ENCODE data around the gene PRKAA1. TPM values are rescaled to one million over a fixed set of nuclear protein-coding genes. Genes with fewer than 3 reads are reported as not detected.

The PRKAA1 gene
- total RNA-seq, 1 experiment from 2014 or later: 84.5 TPM

- ATAC-seq (no peak), DNase-seq (no peak)
- BruUV-seq (replicated peaks): no TSS peak
- Histone ChIP-seq H3K9me3 (ENCODE audit: low read length) (no peaks in the 10 kb centered on the region), H3K4me1 (ENCODE audit: insufficient read depth, low read length) (peaks cover 15% of the 10 kb centered on the region), H3K9ac (ENCODE audit: low read length) (no peak overlapping the region), H3F3A (ENCODE audit: low read length, unreplicated experiment) (peaks cover 11% of the 10 kb centered on the region), H3K4me2 (ENCODE audit: low read length) (no peak overlapping the region), H3K36me3 (ENCODE audit: low read depth, low read length) (peaks cover 58% of the 10 kb centered on the region), H3K27ac (ENCODE audit: low read length) (no peak overlapping the region), H3K27me3 (ENCODE audit: low read length) (no peaks in the 10 kb centered on the region), H4K20me1 (ENCODE audit: low read length) (no peaks in the 10 kb centered on the region), H2AFZ (ENCODE audit: low read length) (no peak overlapping the region), H3K4me3 (ENCODE audit: low read length) (no peak overlapping the region), H3K79me2 (ENCODE audit: low read length) (no peaks in the 10 kb centered on the region; the same call in 1 of the 2 replicates), H3K9me2 (replicated peaks; ENCODE audit: low read length) (no peaks in the 10 kb centered on the region)
- intact Hi-C loops (cut with micrococcal nuclease): no loop called here
- POLR2A ChIA-PET (ENCODE audit: unreplicated experiment): no interaction called here
- CTCF ChIA-PET: no interaction called here
- no peak for TF ChIP-seq EZH2phosphoT487 (IDR thresholded peaks at IDR 0.05; ENCODE audit: borderline replicate concordance, low read length)
- TF ChIP-seq EZH2 (IDR thresholded peaks at IDR 0.05; ENCODE audit: low read length, unreplicated experiment): no peak
- no peak for TF ChIP-seq CTCF (conservative IDR thresholded peaks at IDR 0.05; ENCODE audit: low read depth, low read length)
Observed at GRCh38 chr5:40770764-40771163, 27.4 kb downstream of the PRKAA1 start.

GRCh38 chr5:40762705-40763104, 35.5 kb downstream of the PRKAA1 start:
- CTCF ChIA-PET: no interaction called here
- no peak overlapping the region for H3K27ac ChIP-seq (ENCODE audit: low read length)
- intact Hi-C loops (cut with micrococcal nuclease): no loop called here
- no peaks in the 10 kb centered on the region for H3K9me3 ChIP-seq (ENCODE audit: low read length)
- TF ChIP-seq EZH2phosphoT487 (IDR thresholded peaks at IDR 0.05; ENCODE audit: borderline replicate concordance, low read length) (no peak), EZH2 (IDR thresholded peaks at IDR 0.05; ENCODE audit: low read length, unreplicated experiment) (no peak), CTCF (conservative IDR thresholded peaks at IDR 0.05; ENCODE audit: low read depth, low read length) (no peak)
- H3F3A ChIP-seq (ENCODE audit: low read length, unreplicated experiment): peaks cover 4% of the 10 kb centered on the region
- no peaks in the 10 kb centered on the region for H3K9me2 ChIP-seq (replicated peaks; ENCODE audit: low read length)
- ATAC-seq (no peak), DNase-seq (no peak)
- no peak overlapping the region for H3K4me2 ChIP-seq (ENCODE audit: low read length)
- no peaks in the 10 kb centered on the region for H3K27me3 ChIP-seq (ENCODE audit: low read length)
- no peaks in the 10 kb centered on the region for H3K79me2 ChIP-seq (ENCODE audit: low read length)
- no peaks in the 10 kb centered on the region for H3K4me1 ChIP-seq (ENCODE audit: insufficient read depth, low read length)
- peaks cover 58% of the 10 kb centered on the region for H3K36me3 ChIP-seq (ENCODE audit: low read depth, low read length)
- no peak overlapping the region for H3K9ac ChIP-seq (ENCODE audit: low read length)
- BruUV-seq (replicated peaks): no TSS peak
- H3K4me3 ChIP-seq (ENCODE audit: low read length): no peak overlapping the region
- H2AFZ ChIP-seq (ENCODE audit: low read length): no peak overlapping the region
- POLR2A ChIA-PET (ENCODE audit: unreplicated experiment): no interaction called here
- no peaks in the 10 kb centered on the region for H4K20me1 ChIP-seq (ENCODE audit: low read length)

DNA sequence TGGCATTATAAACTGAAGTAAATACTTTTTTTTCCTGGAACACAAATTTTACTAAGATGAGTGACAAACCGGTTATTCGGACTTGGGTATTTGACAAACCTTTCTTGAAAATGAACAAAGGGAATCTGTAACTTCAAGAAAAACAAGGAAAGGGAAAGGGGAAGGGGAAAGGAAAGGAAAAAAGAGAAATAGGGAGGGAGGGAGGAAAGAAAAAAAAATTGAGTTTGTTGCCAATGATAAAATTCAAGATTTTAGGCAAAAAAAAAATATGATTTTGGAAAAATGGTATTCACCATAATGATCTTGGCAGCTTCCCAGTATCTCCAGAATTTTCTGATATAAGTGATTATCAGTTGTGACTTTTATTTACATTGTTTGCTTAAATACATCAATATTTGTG, 40.8 kb downstream of the PRKAA1 start:
- no peak overlapping the region for H3K9ac ChIP-seq (ENCODE audit: low read length)
- H3K4me2 ChIP-seq (ENCODE audit: low read length): no peak overlapping the region
- ATAC-seq (no peak), DNase-seq (no peak)
- BruUV-seq (replicated peaks): no TSS peak
- TF ChIP-seq EZH2phosphoT487 (IDR thresholded peaks at IDR 0.05; ENCODE audit: borderline replicate concordance, low read length): no peak
- no peak for TF ChIP-seq CTCF (conservative IDR thresholded peaks at IDR 0.05; ENCODE audit: low read depth, low read length)
- TF ChIP-seq EZH2 (IDR thresholded peaks at IDR 0.05; ENCODE audit: low read length, unreplicated experiment): no peak
- no peaks in the 10 kb centered on the region for H3K9me2 ChIP-seq (replicated peaks; ENCODE audit: low read length)
- H3K79me2 ChIP-seq (ENCODE audit: low read length): peaks cover 23% of the 10 kb centered on the region
- H3K27ac ChIP-seq (ENCODE audit: low read length): no peak overlapping the region
- H3F3A ChIP-seq (ENCODE audit: low read length, unreplicated experiment): peaks cover 4% of the 10 kb centered on the region
- peaks cover 10% of the 10 kb centered on the region for H3K4me1 ChIP-seq (ENCODE audit: insufficient read depth, low read length)
- peaks cover 17% of the 10 kb centered on the region for H3K36me3 ChIP-seq (ENCODE audit: low read depth, low read length)
- intact Hi-C loops (cut with micrococcal nuclease): loop anchor here (2.0 kb wide), 1 partner anchor 17 kb away; no protein-coding TSS in a partner anchor
- H3K9me3 ChIP-seq (ENCODE audit: low read length): no peaks in the 10 kb centered on the region
- ChIA-PET CTCF (no interaction called here), POLR2A (ENCODE audit: unreplicated experiment) (no interaction called here)
- no peaks in the 10 kb centered on the region for H3K27me3 ChIP-seq (ENCODE audit: low read length)
- H4K20me1 ChIP-seq (ENCODE audit: low read length): no peaks in the 10 kb centered on the region
- H3K4me3 ChIP-seq (ENCODE audit: low read length): no peak overlapping the region
- no peak overlapping the region for H2AFZ ChIP-seq (ENCODE audit: low read length)

Data from PC-3 (cell line).